Peyer's patch (tissue), 4 donors: ENCODE measurements around the gene CD300LB. TPM values are rescaled to one million over a fixed set of nuclear protein-coding genes. Genes with fewer than 3 reads are reported as not detected.
"Not testable (repeated sequence)": the region's sequence is repeated elsewhere in the genome, so short reads cannot be mapped to it uniquely, and the experiment has no call there.

Experiments used
- DNase-seq, 3 donors: peaks; one replicate each; pipeline ENCODE4 v3.0.0-alpha.2; 2017 to 2019
- H3K27ac ChIP-seq, 4 donors: fragments of 200-600 bp; sonication (generic); one replicate each; pipeline ENCODE4 v1.5.1; 2016 to 2019
- H3K27me3 ChIP-seq, 2 donors: fragments of 200-600 bp; sonication (generic); one replicate each; pipeline ENCODE4 v1.5.1; 2019
- H3K36me3 ChIP-seq, 3 donors: fragments of 200-600 bp; sonication (generic); one replicate each; pipeline ENCODE4 v1.5.1; 2016 to 2019
- H3K4me1 ChIP-seq, 4 donors: fragments of 200-600 bp; sonication (generic); one replicate each; pipeline ENCODE4 v1.5.1; 2016 to 2019
- H3K4me3 ChIP-seq, 4 donors: fragments of 200-600 bp; sonication (generic); 1 replicate in 3 of 4; 2 replicates in 1 of 4; pipeline ENCODE4 v1.5.1; 2016 to 2019; ENCODE audit warnings: mild to moderate bottlenecking in 1 of 4
- H3K9me3 ChIP-seq, 4 donors: fragments of 200-600 bp; sonication (generic); one replicate each; pipeline ENCODE4 v1.5.1; 2016 to 2019; ENCODE audit warnings: mild to moderate bottlenecking in 1 of 4
- CTCF ChIP-seq, 6 experiments: fragments of 450-650 bp in 4 of 6; fragments of 200-600 bp in 2 of 6; sonication (generic) in 1 of 6; IDR thresholded peaks; one replicate each; pipeline ENCODE4 v1.5.1; 2017 to 2019; ENCODE audit warnings: antibody characterized with exemption in 6 of 6, mild to moderate bottlenecking in 3 of 6, moderate library complexity in 1 of 6
- POLR2A ChIP-seq, 2 donors: fragments of 450-650 bp; IDR thresholded peaks; one replicate each; pipeline ENCODE4 v1.5.1; 2017; ENCODE audit warnings: antibody characterized with exemption in 2 of 2, mild to moderate bottlenecking in 2 of 2, moderate library complexity in 2 of 2
- total RNA-seq, 4 donors: library from RNA; depleted of rRNA; stranded (reverse); fragments of >200 nt; gene quantifications; one replicate each; pipeline ENCODE4 v1.1.0, GENCODE V29; 2016

The CD300LB gene
- total RNA-seq, 4 donors from 2014 or later, result not detected

- H3K9me3 ChIP-seq, result no peaks in the 10 kb centered on the region
- H3K27ac ChIP-seq, result no peak overlapping the region
- H3K27me3 ChIP-seq, result no peaks in the 10 kb centered on the region
- peak; percentile 65 to 86 (median 78) for DNase-seq
- TF ChIP-seq POLR2A (IDR thresholded peaks at IDR 0.05) (no peak), CTCF (IDR thresholded peaks at IDR 0.05) (peak; percentile 82 to 96 (median 90))
- H3K36me3 ChIP-seq, result no peaks in the 10 kb centered on the region
- no peaks in the 10 kb centered on the region for H3K4me1 ChIP-seq
- no peak overlapping the region for H3K4me3 ChIP-seq
Observed at GRCh38 chr17:74493331-74493833, 37.9 kb downstream of the CD300LB start.

DNA sequence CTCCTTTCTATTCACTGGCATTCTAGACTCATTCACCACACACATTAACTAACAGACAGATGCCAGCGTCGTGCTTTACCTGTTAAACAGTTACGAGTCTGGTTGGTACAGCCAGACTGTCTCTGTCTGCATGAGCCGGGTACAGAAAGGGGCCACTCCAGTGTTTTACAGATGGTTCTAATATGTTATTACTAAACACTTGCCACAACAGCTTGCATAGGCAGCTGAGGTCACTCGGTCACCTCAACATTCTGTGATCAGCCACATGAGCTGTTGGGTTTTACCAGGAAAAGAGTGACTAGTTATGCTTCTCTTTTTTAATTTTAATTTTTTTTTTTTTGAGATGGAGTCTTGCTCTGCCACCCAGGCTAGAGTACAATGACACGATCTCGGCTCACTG is 39.6 kb downstream of the CD300LB start:
- Histone ChIP-seq H3K4me1 (no peaks in the 10 kb centered on the region), H3K4me3 (no peak overlapping the region), H3K27me3 (no peaks in the 10 kb centered on the region), H3K9me3 (no peaks in the 10 kb centered on the region), H3K36me3 (no peaks in the 10 kb centered on the region), H3K27ac (no peak overlapping the region)
- no peak for TF ChIP-seq POLR2A (IDR thresholded peaks at IDR 0.05)
- TF ChIP-seq CTCF (IDR thresholded peaks at IDR 0.05), result no peak
- peak in 2 of 3 donors; percentile 15 to 42 for DNase-seq

- Histone ChIP-seq H3K36me3 (no peaks in the 10 kb centered on the region), H3K4me3 (no peak overlapping the region), H3K27ac (no peak overlapping the region), H3K27me3 (no peaks in the 10 kb centered on the region), H3K4me1 (no peaks in the 10 kb centered on the region), H3K9me3 (no peaks in the 10 kb centered on the region)
- peak in 2 of 3 donors; percentile 10 to 29 for DNase-seq
- TF ChIP-seq CTCF (IDR thresholded peaks at IDR 0.05) (no peak), POLR2A (IDR thresholded peaks at IDR 0.05) (no peak)
Observed at GRCh38 chr17:74490716-74491115, 40.6 kb downstream of the CD300LB start.

- not testable (repeated sequence) for H3K36me3 ChIP-seq, H3K27ac ChIP-seq, H3K9me3 ChIP-seq
Observed at GRCh38 chr17:74488276-74488675, 43.0 kb downstream of the CD300LB start.

DNA sequence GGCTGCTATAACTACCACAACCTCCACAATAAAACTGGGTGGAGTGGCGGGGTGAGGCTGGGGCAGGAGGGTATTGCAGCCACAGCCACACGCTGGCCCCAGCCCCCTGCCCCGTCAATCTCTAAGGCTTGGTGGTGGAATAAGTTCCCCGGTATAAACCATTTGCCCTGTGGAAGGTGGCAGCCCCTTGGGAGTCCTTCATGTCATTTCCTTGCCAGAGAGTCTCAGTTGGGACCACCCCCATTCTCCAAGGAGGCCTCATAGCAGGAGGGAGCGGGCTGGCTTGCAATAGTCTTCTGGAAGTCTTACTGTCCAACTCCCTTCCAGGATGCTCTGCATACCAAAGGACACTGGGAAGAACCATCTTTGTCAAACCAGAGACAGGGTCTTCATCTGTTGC is 45.4 kb downstream of the CD300LB start:
- H3K27me3 ChIP-seq, result no peaks in the 10 kb centered on the region
- TF ChIP-seq POLR2A (IDR thresholded peaks at IDR 0.05) (no peak), CTCF (IDR thresholded peaks at IDR 0.05) (no peak)
- H3K4me1 ChIP-seq, result no peaks in the 10 kb centered on the region
- no peak overlapping the region for H3K27ac ChIP-seq
- H3K4me3 ChIP-seq, result no peak overlapping the region
- no peaks in the 10 kb centered on the region for H3K36me3 ChIP-seq
- H3K9me3 ChIP-seq, result no peaks in the 10 kb centered on the region
- DNase-seq, result peak in 1 of 3 donors; percentile 9

More at GRCh38 chr17:74488276-74488675, 43.0 kb downstream of the CD300LB start:
- not testable (repeated sequence) for H3K4me3 ChIP-seq, H3K27me3 ChIP-seq, H3K4me1 ChIP-seq
- peak in 1 of 3 donors; percentile 17 for DNase-seq

DNA sequence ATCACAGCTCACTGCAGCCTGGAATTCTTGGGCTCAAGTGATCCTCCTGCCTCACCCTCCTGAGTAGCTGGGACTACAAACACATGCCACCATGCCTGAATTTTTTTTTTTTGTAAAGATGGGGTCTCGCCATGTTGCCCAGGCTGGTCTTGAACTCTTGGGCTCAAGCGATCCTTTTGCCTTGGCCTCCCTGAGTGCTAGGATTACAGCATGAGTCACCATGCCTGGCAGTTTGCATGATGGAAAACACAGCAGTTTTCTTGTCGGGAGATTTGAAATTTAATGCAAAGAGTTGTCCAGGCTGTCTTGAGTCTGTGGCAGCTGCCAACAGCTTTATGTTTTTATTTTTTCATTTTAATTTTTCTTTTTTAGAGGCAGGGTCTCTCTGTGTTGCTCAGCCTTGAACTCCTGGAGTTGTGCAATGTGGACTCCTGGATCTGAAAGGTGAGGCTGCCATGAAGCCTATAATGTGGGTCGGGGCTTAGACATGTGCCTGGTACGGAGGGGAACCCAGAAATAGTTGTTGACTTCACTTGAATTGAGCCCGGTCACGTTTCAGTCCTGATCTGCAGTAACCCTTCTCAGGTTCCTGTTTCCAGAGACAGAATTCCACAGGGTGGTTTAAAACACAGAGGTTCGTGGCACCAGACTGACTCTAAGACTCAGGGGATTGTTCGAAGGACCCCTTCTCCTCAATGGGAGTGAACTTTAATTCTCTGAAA is 46.1 kb downstream of the CD300LB start:
- Histone ChIP-seq H3K9me3 (no peaks in the 10 kb centered on the region), H3K27me3 (no peaks in the 10 kb centered on the region), H3K27ac (no peak overlapping the region), H3K36me3 (no peaks in the 10 kb centered on the region), H3K4me3 (no peak overlapping the region), H3K4me1 (peaks cover 0 to 3% (median 0%) of the 10 kb centered on the region in 4 donors)
- no peak for TF ChIP-seq CTCF (IDR thresholded peaks at IDR 0.05)
- no peak for TF ChIP-seq POLR2A (IDR thresholded peaks at IDR 0.05)
- peak in 2 of 3 donors; percentile 6 to 21 for DNase-seq
